GM10266 (cell line): ENCODE results near the gene MAPK8.

ENCODE experiments used
- DNase-seq: peaks from one replicate; pipeline ENCODE4 v3.0.0; 2012; ENCODE audit errors: extremely low spot score
- TF ChIP-seq, protein P1 (sequence below): IDR thresholded peaks from 2 replicates; pipeline ENCODE4 v1.5.1; 2012; ENCODE audit warnings: mild to moderate bottlenecking, low read depth; ENCODE audit not compliant: control insufficient read depth, insufficient read depth; ENCODE audit errors: missing control alignments

The MAPK8 gene

GRCh38 chr10:48466611-48467240 is 160.2 kb downstream of the MAPK8 start:
- TF ChIP-seq, protein P1, sequence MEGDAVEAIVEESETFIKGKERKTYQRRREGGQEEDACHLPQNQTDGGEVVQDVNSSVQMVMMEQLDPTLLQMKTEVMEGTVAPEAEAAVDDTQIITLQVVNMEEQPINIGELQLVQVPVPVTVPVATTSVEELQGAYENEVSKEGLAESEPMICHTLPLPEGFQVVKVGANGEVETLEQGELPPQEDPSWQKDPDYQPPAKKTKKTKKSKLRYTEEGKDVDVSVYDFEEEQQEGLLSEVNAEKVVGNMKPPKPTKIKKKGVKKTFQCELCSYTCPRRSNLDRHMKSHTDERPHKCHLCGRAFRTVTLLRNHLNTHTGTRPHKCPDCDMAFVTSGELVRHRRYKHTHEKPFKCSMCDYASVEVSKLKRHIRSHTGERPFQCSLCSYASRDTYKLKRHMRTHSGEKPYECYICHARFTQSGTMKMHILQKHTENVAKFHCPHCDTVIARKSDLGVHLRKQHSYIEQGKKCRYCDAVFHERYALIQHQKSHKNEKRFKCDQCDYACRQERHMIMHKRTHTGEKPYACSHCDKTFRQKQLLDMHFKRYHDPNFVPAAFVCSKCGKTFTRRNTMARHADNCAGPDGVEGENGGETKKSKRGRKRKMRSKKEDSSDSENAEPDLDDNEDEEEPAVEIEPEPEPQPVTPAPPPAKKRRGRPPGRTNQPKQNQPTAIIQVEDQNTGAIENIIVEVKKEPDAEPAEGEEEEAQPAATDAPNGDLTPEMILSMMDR, result no peak
- no peak for DNase-seq

GRCh38 chr10:48467669-48468068 is 161.2 kb downstream of the MAPK8 start:
- TF ChIP-seq, protein P1, result no peak
- no peak for DNase-seq

GRCh38 chr10:48468130-48468790 is 161.8 kb downstream of the MAPK8 start:
- DNase-seq, result no peak
- TF ChIP-seq, protein P1, result no peak

GRCh38 chr10:48468866-48469511 is 162.5 kb downstream of the MAPK8 start:
- no peak for DNase-seq
- TF ChIP-seq, protein P1, result no peak

GRCh38 chr10:48469516-48470020 is 163.1 kb downstream of the MAPK8 start:
- DNase-seq, result no peak
- TF ChIP-seq, protein P1, result no peak

DNA sequence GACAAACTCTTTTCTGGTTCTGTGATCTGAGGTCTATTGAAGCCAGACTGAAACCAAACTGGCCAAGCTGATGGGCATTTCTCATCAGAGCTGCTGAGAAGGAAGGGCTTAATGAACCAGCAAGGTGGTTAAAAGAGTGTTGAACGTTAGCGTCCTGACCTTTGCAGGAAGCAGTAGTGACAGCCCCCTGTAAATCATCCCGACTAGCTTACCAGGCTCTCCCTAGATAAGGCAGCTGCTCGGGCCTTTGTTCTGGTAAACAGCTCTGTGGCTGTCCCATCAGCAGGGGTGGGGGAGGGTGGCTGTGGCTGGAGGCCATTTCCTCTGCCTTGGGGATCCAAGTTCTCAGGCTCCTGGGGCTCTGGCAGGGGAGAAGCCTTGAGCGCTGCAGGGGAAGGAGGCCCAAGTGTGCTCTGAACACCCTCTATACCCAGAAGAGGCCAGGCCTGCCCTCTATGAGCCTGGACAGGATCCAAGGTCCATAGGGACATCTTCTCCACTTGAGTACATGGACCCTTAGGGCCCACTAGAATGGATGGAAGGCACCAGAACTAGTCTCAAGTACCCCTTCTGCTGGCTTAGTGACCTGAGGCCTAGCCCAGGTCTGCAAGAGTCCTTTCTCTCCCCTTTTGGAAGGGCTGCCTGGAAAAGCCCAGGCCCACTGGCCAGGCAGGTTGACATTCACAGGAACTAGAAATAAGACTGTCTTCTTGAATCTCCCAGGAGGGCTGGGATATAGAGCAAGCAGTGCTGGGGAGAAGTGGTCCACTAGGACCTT is 163.8 kb downstream of the MAPK8 start:
- no peak for DNase-seq
- TF ChIP-seq, protein P1, result no peak
